GM12874 (cell line): ENCODE results near the gene NCK2.

ENCODE experiments used
- CTCF ChIP-seq: IDR thresholded peaks from 2 replicates; pipeline ENCODE4 v1.5.1; 2011; ENCODE audit warnings: low read depth, mild to moderate bottlenecking, control low read depth, low read length, moderate library complexity; ENCODE audit not compliant: insufficient read depth

Gene NCK2

GRCh38 chr2:105760191-105760590, 15.5 kb downstream of the NCK2 start:
- no peak for TF ChIP-seq CTCF

GRCh38 chr2:105760639-105761337, 16.1 kb downstream of the NCK2 start:
- TF ChIP-seq CTCF = no peak

- TF ChIP-seq CTCF = no peak
Measured at GRCh38 chr2:105761931-105762515, 17.3 kb downstream of the NCK2 start.

- no peak for TF ChIP-seq CTCF
Measured at GRCh38 chr2:105763076-105763475, 18.4 kb downstream of the NCK2 start.

- no peak for TF ChIP-seq CTCF
Measured at GRCh38 chr2:105764059-105764458, 19.3 kb downstream of the NCK2 start.

- TF ChIP-seq CTCF = no peak
Measured at GRCh38 chr2:105765415-105766299, 20.9 kb downstream of the NCK2 start.

- TF ChIP-seq CTCF = no peak
Measured at GRCh38 chr2:105766300-105766866, 21.7 kb downstream of the NCK2 start.
